ENCODE results near the gene SPARC.

Gene SPARC

DNA sequence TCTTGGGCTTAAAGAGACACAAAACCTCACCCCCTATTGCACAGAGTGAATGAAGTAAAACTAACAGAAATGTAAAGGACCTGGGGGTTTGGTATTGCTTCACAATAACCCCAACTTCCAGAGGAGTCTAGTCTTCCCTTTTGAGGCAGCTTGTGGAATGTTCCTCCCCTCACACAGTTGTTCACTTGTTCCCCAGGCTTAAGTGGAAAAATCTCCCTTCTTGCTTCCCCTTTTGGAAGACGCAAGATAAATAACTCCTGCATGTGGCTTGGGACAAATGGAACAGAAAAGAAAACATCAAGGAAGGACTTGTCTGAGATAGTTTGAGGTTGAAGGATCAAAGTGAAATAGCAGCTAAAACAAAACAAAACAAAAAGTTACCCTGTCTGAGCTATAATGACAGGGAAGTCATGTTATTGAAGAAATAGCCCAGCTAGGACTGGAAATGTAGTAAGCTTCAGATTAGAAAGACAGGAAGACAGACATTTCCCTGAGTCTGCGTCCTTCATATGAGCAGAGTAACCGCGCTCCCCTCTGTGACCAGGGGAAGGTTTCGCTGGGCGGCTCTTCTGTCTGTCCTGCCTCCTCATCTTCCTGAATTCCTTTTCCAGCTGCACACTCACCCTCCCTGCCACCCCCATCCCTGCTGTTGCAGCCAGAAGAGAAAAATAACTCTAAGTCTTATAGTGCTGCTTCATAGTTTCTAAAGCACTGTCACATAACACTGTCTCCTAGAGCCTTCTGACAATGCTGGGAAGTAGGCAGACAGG is 8.8 kb downstream of the SPARC start:
- peak; percentile 73 for DNase-seq

DNA sequence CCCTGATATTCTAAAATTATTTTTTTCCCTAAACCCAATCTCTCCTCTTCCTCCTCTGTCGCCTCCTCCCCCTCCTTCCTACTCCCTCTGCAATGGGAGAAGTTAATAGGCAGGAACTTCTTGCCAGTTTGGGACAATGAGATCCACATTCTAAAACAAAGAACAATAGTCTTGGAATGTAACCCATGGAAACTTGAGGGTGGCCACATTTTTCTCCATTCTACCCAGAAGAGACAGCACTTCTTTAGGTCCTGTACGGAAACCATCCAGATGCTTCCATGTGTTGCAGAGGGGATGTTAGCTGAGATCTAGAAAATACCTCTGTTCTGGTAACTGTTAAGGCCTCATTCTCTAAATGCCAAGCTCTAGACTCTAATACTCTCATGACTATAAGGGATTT is 10.0 kb downstream of the SPARC start:
- peak; percentile 61 for DNase-seq

DNA sequence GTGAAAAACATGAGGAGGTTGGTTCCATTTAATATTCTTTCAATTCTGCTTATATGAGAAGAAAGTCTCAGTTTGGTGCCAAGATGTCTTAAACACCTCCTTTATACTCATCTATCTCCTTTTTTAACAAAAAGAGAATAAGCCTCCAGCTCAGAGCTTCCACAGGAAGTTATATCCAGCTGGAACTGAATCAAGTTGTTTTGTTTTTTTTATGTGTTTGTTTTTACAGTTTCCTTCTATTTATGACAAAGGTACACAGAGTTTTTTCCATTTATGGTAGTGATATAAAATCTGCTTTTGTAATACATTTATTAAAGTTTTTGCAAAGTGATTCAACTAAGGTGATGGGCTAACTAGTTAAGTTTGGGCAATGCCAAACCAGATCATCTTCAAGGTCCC is 10.4 kb downstream of the SPARC start:
- no peak for DNase-seq

DNA sequence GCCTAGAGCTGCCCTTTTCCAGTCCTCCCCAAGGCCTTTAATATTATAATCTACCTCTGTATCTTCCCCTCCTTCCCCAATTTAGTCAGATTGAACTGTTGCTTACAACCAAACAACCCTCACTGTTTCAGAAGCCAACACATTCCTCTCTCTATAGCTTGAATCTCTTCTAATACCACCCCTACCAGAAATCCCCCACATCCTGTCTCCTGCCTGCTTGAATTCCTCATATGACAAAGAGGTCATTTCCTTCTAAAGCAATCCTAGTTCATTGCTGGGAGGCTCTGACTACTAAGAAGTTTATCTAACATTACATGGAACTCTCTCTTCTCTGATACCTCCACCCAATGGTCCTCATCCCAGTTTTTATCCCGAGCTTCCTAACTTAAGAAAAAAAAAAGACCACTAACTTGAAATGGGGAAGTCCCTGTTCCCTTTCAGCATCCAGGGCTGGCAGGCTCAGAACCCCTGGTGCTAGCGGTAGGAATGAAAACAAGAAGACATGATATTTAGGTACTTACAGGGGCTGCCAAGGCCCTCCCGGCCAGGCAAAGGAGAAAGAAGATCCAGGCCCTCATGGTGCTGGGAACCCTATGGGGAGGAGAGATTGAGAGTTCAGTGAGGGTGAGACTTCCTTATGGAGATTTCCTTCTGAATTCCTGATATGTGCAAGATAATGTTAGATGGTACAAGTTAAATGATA is 11.0 kb downstream of the SPARC start:
- peak; percentile 65 for DNase-seq

DNA sequence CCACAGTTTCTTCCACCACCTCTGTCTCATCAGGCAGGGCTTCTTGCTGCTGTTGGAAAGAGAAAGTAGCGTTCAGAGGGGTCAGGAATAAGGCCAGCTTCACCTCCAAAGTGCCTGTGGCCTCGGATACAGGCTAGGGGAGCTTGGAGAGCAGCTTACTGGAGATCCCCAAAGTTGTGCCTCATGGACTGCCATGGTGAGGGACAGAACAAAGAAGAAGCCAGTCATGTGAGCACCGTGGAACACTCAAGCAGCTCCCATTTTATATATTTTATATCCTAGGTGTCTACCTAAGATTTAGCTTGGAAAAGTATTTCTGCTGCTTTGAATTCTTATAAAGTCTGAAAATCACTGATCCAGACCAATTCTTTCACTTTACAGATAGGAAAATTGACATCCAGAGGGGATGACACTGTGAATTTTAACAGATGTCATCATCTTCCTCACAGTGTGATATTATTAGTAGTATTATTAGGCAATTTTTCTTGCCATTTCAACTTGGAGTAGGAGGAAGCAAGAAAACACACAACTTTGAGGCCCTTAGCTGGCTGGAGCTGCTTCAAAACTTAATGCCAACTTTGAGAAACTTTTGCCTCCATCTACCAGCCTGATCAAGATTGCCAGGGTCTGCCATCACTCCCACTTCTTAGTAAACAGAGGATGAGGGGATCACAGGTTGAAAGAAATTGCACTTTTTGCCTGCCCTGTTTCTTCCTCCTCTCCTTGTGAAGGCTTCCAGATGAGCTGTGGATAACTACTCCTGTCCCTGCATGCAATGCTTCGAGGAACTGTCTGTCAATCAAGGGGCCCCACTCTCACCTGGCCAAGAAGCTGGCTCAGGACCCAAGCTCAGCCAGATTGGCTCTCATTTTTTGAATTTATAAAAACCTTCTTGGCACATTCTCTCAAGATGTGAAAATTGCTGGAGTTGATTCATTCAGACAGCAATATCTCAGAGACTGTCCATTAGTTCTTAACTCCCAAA is 11.8 kb downstream of the SPARC start:
- DNase-seq = no peak

DNA sequence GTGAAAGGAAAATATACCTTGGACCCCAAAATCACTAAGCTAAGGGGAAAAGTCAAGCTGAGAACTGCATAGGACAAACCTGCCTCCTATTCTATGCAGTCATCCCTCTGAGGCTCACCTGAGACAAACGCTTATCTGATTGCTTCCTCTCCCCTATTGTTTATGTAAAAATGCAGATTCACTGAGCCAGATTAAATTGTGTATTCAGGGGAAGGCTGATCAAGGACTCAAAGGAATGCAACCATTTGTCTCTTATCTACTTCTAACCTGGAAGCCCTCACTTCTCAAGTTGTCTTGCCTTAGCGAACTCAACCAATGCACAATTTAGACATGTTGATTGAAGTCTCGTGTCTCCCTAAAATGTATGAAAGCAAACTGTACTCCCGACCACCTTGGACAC is 13.3 kb downstream of the SPARC start:
- DNase-seq = no peak

DNA sequence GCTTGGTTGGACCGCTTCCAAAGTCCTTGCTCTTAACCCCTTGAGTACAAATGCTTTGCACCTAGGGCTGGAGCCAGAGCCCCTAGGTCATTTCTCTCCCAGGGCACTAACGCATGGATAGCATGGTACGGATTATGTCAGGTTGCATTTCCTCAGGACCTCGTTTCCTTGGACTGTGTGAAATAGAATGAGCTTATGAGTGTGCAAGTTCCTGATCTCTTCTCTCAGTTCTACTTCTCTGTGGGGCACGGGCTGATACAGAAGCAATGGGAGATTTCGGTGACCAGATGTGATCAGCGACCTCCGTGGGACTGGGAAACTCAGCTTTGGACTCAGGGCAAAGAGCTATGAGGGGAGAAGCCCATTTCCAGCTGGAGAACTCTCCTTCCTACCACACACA is 14.2 kb downstream of the SPARC start:
- no peak for DNase-seq

DNA sequence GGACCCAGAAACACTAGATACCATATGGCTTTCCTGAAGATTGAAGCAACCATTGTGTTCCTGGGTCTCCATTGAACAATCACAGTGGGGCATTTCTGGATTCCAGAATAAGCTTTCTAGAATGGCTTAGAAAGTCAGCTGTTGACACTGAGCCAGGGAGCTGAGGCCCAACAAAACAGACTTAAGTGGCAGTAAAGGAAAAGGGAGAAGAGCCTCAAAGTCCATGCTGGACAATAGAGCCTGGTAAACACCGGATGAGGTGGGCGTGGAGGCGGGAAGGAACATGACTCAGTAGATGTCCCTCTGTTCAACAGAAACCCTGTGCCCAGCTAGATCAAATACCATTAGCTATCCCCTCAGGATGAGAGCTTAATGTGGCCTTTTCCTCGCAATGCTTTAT is 14.8 kb downstream of the SPARC start:
- DNase-seq = no peak

DNA sequence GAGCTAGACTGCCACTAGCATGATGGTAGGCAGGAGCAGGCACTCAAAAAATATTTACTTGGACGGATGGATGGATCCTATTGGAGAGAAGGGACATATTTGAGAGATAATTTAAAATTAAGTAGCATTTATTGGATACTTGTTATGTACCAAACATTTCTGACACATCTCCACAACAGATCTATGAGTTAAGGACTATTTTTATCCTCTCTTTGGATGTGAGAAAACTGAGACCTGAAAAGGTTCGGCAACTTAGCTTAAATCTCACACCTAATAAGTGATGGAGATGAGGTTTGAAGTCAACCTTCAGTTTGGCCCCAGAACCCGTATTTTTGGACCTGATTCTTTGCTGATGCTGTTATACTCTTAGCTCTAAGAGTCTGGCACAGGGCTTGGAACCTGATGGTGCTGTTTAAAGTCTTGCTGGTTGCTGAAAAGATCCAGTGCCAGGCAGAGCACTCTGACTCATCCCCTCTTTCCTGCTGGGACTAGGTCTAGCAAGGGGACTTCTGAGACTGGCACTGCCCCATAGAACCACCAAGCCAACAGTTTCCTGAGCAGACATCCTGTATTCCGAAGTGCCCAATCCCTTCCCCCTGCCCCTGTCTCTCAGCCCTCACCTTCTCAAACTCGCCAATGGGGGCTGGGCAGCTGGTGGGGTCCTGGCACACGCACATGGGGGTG is 15.6 kb downstream of the SPARC start:
- DNase-seq = no peak

DNA sequence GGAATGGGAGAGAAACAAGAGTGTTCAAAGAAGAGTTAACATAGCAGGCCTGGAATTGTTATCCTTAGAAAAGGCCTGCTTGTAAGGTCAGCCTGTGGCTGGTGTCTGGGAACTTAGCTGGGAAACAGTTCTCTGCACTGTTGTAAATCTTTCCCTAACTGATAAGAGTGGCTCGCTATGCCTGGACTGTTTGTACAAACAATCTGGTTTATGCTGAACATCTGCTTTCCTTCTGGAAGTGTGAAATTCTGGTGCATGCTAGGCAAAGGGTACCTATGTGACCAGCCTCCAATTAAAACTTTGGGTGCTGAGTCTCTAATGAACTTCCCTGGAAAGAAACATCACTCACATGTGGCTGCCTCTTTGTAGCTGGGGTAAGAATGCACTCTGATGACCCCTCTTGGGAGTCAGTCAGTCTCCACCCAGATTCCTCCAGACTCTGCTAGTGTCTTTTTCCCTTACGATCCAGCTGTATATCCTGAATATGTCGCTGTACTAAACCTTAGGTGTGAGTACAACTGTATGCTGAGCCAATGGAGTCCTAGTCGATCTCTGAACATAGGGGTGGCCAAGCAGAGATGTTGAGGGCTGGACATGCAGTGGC is 16.5 kb downstream of the SPARC start:
- no peak for DNase-seq

DNA sequence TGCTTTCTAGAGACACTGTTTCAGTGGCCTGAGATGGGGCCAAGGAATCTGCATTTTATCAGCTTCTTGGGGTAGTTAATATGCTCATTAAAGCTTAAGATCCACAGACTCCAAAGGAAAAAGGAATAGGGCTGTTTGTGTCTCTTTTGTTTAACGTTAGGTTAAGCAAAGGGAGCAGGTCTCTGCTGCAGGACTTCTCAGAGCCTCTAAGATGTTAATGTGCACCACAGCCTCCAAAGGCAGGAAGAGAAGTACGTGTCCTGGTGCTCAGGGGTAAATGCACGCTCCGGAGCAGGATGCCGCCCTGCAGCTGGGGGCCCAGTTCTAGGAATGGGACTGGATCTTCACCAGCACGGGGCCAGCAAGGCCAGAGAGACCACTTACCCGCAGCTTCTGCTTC is 19.6 kb downstream of the SPARC start:
- DNase-seq = no peak

DNA sequence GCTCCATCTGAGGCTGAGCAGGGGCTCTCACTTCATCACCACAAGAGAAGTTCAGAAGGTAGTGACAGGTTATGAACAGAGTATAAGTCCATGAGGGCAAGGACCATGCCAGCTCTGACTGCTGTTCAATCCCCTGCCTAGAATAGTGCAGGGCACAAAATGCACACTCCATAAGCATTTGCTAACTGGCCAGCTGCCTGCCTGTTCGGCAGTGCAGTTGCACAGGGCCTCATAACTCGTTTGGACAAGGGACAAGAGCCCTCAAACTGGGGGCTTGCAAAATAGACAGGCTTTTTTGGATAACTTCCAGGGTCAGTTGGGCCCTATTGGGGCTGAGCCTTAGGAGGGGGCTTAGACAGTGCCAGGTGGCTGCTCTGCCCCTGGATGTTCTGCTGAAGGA is 21.1 kb downstream of the SPARC start:
- DNase-seq = no peak

DNA sequence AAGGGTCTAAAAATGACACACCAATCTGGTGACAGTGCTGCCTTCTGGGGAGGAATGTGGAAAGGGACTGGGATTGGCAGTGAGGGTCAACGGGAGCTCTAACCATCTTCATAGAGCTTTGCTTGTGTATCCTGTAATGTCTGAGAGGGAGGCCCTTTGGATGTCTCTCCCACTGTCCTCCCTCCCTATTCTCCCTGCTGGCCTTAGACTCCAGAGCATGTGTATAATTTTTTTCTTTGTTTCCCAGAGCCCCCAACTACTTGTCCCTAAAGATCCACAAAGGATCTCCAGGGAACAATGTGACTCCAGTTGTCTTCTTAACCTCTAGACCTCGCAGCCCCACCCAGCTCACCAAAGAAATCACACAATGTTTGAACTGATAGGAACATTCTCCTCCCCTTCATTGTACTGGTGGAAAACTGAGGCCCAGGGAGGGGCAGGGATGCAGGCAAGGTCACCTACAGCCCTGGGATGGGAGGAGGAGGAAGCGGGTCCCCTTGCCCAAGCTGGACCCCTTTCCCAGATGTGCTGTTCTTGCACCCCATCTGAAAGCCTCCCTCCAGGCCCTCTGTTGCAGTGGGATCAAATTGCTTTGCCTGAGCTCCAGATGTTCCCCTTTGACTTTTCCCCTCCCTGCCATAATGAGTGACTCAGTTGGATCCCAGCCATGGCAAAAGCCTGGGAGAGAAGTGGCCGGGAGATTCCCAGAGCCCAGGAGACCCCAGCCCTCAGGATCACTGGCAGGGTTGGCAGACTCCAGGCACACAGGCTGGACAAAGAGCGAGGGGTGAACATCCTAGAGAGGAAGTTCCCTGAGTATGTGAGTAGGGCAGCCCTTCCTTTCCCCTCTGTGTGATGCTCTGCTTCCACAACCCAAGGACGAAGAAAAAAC is 21.8 kb downstream of the SPARC start:
- DNase-seq = peak; percentile 65

DNA sequence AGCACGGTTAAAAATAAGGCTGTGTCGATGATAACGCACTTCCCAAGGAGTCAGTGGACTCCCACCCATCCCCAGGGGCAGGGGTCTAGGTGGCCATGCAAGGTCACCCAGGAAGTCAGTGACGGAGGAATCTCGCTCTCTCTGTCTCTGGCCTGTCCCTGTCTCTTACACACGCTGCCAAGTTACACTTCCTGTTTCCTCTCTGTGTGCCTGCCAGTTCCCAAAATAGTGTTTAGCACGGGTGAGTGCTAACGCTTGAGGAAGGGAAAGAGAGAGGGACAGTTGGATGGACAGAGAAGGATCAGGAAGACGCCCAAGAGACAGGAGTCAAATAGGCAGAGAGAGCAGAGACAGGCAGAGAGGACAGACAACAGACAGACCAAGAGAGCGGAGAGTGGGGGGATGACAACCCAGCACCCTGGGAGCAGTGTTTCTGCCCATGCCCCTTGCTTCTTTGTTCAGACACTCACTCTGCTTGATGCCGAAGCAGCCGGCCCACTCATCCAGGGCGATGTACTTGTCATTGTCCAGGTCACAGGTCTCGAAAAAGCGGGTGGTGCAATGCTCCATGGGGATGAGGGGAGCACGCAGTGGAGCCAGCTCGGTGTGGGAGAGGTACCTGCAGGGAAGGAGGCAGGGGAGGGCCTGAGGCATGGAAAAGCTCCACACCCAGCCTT is 23.0 kb downstream of the SPARC start:
- DNase-seq = no peak

DNA sequence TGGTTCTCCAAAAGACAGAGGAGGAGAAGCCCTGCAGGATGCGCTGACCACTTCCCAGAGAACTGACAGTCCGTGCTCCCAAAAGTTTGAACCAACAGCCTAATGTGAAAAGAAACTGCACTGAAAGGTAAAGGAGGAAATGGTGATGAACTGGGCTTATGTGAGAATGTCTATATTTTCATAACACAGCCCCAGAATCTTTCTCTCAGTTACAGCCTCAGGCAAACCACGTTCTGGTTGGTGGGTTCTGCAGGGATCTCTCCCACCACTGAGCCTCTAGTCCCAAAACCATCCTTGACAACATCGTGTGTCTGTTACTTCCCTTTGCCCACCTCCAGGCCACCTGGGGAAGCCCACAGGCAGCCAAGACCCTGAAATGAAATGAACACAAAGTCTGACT is 23.9 kb downstream of the SPARC start:
- no peak for DNase-seq

DNA sequence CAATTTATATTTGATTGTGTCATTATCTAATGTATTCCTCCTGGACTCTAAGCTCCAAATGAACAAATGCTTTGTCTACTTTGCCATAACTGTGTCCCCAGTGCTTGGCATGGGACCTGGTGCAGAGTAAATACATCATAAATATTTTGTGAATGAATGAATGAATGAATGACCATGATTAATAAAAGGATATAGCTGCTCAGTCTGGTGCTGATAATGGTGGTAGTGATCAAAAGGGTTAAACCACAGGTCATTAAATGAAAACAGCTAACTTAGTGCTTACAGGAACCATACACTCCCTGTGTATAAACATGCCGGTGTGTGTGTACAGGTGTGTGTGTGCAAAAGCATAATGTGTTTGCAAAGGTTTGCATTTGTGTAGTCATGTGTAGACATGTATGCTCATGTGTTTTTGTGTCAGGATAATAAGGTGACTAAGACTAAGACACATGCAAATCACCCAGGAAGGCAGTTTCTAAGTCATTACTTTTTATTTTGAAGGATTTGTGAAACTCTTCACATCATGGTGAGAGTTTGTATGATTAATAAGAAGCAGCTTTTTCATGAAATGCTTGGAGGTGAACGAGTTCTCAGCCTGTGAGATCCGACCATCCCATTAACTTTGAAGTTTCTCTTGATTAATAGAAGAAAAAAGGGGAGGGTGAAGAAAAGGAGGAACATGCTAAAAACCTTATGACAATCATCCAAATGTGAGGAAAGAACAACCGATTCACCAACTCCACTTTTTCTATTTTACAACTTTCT is 24.6 kb downstream of the SPARC start:
- DNase-seq = no peak

DNA sequence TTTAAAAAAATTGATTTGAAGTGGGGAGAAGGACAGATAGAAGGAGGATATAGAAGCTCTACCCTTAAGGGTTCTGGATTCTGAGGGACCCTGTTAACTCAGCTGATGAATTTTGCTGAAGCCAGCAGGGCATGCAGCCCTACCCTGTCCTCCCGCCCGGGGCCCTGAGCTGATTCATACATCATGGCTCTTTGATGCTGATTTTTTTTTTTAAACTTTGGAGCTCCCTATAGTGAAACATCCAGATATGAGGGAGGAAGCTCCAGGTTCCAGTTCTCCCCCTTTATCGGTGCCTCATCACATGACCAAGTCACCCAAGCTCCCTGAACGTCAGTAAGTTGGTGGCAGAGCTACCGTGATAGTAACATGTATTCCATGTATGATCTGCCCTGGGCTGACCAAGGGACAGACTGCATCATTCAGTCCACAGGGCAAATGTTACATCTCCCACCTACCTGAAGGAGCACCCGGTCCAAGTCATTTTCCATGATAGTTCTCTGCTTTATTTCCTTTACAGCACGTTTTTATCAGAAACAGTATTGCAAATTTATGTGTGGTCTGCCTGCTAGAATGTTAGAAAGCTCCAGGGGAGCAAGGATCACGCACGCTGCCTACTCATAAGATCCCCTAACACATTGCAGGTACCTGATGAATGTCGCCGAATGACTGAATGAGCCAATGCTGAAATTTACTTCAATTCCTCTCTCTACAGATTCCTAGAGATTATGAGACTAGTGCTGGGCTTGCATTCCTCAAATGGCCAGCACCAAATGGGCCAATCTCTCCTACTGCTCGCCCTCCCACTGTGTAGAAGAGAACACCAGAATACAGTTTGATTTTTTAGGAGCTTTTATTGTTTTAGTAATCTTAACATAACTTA is 25.9 kb downstream of the SPARC start:
- peak; percentile 88 for DNase-seq

DNA sequence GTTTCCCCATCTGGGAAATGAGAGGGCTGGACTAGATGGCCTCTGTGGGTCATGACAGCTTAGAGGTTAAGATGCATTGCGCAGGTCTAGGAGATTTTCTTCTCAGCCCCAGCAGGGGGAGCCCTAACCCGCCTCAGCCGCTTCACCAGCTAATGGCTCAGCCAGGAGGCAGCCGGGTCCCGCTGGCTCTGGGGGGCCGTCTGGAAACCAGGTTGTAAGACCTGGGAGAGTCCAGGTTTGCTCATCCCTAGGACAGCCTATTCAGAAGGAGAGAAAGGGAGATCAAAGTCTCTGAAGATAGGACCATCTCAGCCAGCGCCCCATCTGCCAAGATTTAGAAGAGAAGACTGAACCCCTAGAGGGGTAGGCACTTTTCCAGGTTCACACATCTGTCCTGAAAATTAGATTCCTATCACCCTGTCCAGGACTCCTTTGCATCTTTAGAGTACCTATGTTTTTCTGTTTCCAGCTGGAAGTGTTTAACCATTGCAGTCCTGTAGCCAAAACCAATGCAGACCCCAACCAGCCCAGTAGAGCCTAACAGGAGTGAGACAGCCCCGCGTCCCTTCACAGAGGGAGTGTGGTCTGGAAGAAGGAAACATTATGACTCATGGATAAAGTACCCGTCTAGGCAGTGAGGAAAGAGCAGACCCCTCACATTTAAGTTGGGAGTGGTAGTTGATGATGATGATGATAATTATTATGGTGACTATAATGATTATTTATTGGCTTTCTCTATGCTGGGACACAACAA is 27.5 kb downstream of the SPARC start:
- DNase-seq = peak; percentile 84

Measured in fibroblast of upper back skin (primary cell).